Stimulated activated CD8-positive, alpha-beta memory T cell treated with anti-CD3 and anti-CD28 coated beads, Interleukin-2, amount 100 ng/mL, for 1 hour (primary cell): ENCODE data around the gene TGM4.
A peak's percentile ranks its signal among the peaks of the same experiment; 100 is the strongest.

Experiments
- DNase-seq, 2 donors: peaks; one replicate each; pipeline ENCODE4 v3.0.0-alpha.2; 2020; ENCODE audit warnings: low read depth in 2 of 2

The TGM4 gene

GRCh38 chr3:44880284-44880683, 5.9 kb downstream of the TGM4 start:
- DNase-seq: no peak

DNA sequence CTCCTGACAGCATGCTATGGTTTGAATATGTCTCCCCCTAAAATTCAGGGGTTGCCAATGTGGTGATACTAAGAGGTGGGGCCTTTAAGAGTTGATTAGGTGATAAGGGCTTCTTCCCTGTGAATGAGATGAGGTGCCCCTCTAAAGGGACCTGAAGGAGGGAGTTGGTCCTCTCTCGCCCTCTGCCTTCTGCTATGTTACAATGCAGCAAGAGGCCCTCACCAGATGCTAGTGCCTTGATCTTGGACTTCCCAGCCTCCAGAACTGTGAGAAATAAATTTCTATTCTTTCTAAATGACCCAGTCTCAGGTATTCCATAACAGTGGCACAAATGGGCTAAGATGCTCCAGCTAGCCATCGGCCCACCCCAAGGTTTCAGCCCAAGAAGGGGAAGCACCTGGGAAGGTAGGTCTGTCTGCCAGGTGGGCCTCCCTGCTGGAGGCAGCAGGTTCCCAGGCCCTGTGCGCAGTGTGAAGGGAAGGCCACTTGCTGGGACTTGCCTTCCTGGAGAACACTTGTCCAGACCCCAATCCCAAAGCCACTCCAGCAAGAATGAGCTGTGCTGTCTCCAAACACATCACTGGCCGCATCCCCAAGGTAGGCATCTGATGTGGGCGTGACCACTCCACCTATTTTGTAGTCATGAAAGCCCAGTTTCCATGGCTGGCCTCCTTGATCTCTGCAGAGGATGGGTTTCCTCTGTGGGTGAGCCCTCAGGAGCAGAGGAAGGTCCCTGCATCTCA, 9.0 kb downstream of the TGM4 start:
- no peak for DNase-seq

DNA sequence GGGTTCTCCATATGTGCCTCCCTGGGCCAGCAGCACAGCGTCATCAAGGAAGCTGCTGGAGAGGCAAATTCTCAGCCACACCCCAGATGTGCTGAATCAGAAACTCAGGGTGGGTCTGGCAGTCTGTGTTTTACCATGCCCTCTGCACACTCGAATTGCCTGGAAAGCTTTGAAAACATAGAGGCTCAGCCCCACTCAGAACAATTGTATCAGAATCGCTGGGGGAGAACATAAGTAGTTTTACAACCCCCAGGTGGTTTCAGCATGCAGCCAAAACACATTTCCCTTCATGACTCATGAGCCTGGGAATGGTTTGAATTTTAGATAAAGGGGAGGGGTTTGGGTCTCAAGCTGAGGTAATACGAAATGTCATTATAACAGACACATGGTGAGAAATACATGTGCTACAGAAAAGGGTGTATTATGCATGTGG, 9.6 kb downstream of the TGM4 start:
- DNase-seq: no peak

GRCh38 chr3:44885618-44886017, 11.2 kb downstream of the TGM4 start:
- no peak for DNase-seq

DNA sequence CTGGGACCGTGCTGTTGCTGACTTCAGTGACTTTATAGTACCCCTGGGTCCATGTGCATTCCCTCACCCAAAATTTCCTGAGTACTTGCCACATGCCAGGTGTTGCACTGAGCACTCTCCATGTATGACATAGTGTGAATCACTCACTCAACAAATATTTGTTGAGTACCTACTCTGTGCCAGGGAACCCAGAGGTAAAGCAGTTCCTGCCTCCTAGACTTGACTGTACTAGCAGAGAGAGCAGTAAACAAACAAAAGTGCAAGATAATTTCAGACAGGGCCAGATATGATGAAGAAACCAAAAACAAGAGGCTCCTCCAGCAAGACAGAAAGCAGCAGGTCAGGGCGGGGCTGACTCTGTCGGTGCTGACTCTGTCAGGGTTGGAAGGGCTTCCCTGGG, 12.2 kb downstream of the TGM4 start:
- no peak for DNase-seq

DNA sequence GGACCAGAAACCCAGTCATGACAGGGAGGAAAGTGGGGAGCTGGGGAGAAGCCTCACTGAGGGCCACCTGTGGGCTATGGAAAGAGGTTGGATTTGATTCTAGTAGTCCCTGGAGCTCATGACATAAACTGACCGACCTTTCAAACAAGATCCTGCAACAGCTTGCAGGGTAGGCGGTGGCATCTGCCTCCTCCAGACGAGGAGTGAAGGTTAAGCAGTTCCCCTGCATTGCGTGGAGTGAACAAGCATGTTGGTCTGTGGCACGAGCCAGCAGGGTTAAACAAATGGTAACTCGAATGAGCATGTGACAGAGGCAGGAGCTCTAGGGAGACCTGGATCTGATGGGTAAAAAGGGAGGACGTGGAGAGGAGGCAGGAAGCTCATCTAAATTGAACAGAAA, 12.7 kb downstream of the TGM4 start:
- DNase-seq: no peak

- no peak for DNase-seq
These were observed 15.8 kb downstream of the TGM4 start for GRCh38 chr3:44890258-44890657.

- no peak for DNase-seq
These were observed 16.4 kb downstream of the TGM4 start for GRCh38 chr3:44890852-44891251.

GRCh38 chr3:44892689-44893088, 18.3 kb downstream of the TGM4 start:
- no peak for DNase-seq

GRCh38 chr3:44893097-44893496, 18.7 kb downstream of the TGM4 start:
- no peak for DNase-seq

DNA sequence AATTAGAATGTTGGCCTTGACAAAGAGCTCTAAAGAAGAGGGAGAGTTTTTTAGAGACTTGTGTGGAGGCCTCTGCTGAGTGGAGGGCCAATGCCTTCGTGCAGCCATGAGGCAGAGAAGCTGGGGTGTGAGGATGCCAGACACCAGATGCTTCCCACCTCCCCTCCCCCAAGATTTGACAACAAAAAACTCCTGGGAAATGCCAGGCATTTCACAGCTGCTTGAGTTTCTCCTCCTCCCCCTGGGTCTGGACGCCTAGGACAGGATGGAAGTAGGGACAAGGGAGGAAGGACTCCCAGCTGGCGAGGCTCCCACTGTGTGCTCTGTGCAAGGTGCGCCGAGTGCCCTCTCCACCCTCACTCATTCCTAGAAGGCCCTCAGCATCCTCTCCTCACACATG, 20.1 kb downstream of the TGM4 start:
- no peak for DNase-seq

GRCh38 chr3:44896440-44896839, 22.0 kb downstream of the TGM4 start:
- no peak for DNase-seq

DNA sequence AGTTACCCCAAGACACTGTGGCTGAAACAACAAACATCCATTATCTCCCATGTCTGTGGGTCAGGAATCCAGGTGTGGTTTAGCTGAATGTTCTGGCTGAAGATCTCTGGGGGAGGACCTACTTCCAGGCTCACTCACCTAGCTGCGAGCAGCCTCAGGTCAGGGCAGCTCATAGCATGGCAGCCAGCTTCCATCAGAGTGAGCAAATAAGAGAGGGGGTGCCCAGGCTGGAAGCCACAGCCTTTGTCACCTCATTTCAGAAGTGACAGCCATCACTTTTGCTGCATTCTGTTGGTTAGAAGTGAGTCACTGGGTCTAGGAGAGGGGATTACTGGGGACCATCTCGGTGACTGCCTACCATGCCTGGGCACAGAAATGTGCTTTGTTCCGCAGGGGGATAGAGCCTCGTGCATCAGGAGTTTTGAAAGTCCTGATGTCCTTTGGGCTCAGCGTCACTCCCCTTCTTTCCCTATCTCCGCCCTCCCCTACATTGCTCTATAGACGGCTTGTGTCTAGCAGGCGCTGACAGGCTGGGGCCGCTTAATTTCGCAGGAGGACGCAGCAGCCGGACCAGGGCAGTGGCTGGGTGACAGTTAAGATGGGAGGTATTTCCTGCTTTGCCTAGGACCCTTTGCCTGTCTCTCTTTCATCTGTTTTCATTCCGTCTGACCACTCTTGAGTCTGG, 25.4 kb downstream of the TGM4 start:
- no peak for DNase-seq

DNA sequence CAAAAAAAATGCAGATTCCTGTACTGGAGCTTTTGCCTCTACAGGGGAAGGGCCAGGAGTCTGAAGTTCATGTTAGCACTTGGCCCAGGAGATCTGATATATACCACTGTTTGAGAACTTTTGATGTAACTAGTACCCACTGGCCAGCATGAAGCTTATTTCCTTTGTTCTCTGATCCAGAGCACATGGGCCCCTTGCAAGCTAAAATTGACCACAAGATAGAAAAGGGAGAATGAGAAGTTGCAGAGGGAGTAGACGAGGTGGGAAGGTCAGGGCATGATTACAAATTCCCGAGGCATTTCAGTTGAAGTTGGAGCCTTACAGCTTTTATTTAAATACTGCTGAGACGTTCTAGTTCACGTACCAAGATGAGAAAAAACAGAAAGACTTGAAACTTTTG, 28.2 kb downstream of the TGM4 start:
- DNase-seq: no peak

- no peak for DNase-seq
These were observed 28.9 kb downstream of the TGM4 start for GRCh38 chr3:44903314-44903713.

DNA sequence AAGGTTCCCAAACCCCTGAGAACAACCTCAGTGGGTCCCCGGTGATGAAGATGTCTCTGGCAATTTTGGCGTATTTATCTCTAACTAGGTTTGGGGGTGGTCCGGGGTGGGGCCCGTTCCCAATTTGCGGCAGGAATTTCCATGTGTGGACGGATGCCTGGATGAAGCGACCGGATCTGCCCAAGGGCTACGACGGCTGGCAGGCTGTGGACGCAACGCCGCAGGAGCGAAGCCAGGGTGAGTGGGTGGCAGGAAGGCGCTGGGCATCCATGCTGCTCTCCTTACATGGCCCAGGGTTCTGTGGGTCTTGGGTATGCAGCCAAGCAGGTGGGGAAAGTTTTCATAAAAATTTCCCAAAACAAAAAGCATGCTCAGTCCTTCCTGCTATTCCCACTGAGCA, 29.3 kb downstream of the TGM4 start:
- no peak for DNase-seq

- DNase-seq: no peak
These were observed 31.2 kb downstream of the TGM4 start for GRCh38 chr3:44905446-44906157.

GRCh38 chr3:44906997-44907396, 32.6 kb downstream of the TGM4 start:
- no peak for DNase-seq

- no peak for DNase-seq
These were observed 33.2 kb downstream of the TGM4 start for GRCh38 chr3:44907612-44908011.

DNA sequence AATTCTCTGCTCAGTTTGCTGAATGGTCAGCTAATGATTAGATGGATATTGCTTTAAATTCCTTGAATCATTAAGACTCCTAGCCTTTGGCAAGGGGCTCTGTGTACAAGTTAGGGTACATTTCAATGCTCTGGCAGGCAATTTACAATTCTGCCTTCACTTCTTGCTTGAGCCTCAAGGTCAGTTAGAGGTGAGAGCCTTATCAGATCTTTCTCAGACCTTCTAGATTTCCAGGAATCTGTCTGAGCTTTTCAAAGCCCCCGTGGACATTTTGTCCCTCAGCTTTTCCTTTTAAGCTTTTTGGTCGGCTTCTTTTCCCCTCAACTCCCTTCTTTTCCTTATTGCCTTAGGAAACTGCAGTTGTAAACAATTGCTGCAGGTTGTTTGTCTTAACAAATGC, 34.7 kb downstream of the TGM4 start:
- DNase-seq: no peak

DNA sequence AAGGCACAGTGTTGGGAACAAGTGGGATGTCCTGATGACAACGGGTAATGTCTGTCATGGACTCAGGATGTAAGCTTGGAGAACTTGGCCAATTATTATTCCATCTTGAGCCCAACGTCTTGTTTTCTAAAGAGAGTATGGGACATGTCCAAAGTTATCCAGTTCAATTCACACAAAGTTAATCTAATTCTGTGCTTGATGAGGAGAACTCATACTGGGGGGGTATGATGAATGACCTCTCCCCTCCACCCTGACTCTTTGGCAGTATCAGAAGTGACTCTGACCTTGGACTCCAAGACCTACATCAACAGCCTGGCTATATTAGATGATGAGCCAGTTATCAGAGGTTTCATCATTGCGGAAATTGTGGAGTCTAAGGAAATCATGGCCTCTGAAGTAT, 36.3 kb downstream of the TGM4 start:
- DNase-seq: no peak

DNA sequence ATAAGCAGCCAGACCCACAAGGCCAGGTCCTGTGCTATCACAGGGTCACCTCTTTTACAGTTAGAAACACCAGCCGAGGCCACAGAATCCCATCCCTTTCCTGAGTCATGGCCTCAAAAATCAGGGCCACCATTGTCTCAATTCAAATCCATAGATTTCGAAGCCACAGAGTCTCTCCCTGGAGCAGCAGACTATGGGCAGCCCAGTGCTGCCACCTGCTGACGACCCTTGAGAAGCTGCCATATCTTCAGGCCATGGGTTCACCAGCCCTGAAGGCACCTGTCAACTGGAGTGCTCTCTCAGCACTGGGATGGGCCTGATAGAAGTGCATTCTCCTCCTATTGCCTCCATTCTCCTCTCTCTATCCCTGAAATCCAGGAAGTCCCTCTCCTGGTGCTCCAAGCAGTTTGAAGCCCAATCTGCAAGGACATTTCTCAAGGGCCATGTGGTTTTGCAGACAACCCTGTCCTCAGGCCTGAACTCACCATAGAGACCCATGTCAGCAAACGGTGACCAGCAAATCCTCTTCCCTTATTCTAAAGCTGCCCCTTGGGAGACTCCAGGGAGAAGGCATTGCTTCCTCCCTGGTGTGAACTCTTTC, 39.6 kb downstream of the TGM4 start:
- peak; percentile 24 to 37 for DNase-seq

DNA sequence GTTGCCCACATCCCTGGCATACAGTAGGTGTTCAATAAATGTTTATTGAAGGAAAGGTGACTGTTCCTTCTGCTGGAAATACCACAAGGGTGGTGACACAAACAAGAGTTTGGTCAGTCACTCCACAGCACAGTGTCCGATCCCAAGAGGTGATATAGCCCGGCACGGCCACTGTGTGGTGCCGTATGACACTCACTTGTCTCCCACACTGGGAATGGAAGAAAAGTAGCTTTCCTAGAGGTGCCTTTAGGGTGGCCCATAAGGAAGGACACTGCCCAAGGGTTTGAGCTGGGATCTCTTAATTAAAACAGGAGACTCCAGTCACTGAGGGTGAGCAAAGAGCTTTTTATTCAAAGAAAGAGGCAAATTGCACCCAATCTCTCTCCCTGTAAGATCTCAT, 40.5 kb downstream of the TGM4 start:
- no peak for DNase-seq
